GM19043 (cell line): ENCODE data around the gene MCC.

ENCODE experiments used
- ATAC-seq: cut with Tn5 transposase; IDR thresholded peaks from one replicate; pipeline ENCODE4 v1.9.1; 2021; ENCODE audit warnings: low read depth; ENCODE audit not compliant: unreplicated experiment

MCC gene

GRCh38 chr5:113255579-113256386 is 232.5 kb downstream of the MCC start:
- ATAC-seq = no peak

- ATAC-seq = no peak
These were observed 233.1 kb downstream of the MCC start for GRCh38 chr5:113255105-113255504.

GRCh38 chr5:113253037-113253436 is 235.2 kb downstream of the MCC start:
- ATAC-seq = no peak

- ATAC-seq = no peak
These were observed 236.2 kb downstream of the MCC start for GRCh38 chr5:113252066-113252465.

GRCh38 chr5:113250341-113250953 is 237.8 kb downstream of the MCC start:
- no peak for ATAC-seq

- ATAC-seq = no peak
These were observed 239.0 kb downstream of the MCC start for GRCh38 chr5:113249206-113249605.

- ATAC-seq = no peak
These were observed 241.8 kb downstream of the MCC start for GRCh38 chr5:113246361-113246870.

GRCh38 chr5:113245427-113246225 is 242.6 kb downstream of the MCC start:
- ATAC-seq = no peak

GRCh38 chr5:113244966-113245365 is 243.3 kb downstream of the MCC start:
- ATAC-seq = no peak

GRCh38 chr5:113243349-113243664 is 244.9 kb downstream of the MCC start:
- no peak for ATAC-seq

GRCh38 chr5:113242481-113243348 is 245.5 kb downstream of the MCC start:
- no peak for ATAC-seq

GRCh38 chr5:113240951-113241726 is 247.1 kb downstream of the MCC start:
- ATAC-seq = no peak

GRCh38 chr5:113240032-113240431 is 248.2 kb downstream of the MCC start:
- ATAC-seq = no peak

GRCh38 chr5:113237893-113238292 is 250.4 kb downstream of the MCC start:
- no peak for ATAC-seq

GRCh38 chr5:113236536-113237288 is 251.5 kb downstream of the MCC start:
- ATAC-seq = no peak

GRCh38 chr5:113235884-113236283 is 252.4 kb downstream of the MCC start:
- ATAC-seq = no peak

GRCh38 chr5:113234546-113234945 is 253.7 kb downstream of the MCC start:
- no peak for ATAC-seq

GRCh38 chr5:113233606-113234005 is 254.6 kb downstream of the MCC start:
- ATAC-seq = no peak

- ATAC-seq = no peak
These were observed 255.6 kb downstream of the MCC start for GRCh38 chr5:113232667-113233066.
